ENCODE data around the gene SCAF4.
"Not testable (repeated sequence)": the region's sequence is repeated elsewhere in the genome, so short reads cannot be mapped to it uniquely, and the experiment has no call there.

SCAF4 gene

DNA sequence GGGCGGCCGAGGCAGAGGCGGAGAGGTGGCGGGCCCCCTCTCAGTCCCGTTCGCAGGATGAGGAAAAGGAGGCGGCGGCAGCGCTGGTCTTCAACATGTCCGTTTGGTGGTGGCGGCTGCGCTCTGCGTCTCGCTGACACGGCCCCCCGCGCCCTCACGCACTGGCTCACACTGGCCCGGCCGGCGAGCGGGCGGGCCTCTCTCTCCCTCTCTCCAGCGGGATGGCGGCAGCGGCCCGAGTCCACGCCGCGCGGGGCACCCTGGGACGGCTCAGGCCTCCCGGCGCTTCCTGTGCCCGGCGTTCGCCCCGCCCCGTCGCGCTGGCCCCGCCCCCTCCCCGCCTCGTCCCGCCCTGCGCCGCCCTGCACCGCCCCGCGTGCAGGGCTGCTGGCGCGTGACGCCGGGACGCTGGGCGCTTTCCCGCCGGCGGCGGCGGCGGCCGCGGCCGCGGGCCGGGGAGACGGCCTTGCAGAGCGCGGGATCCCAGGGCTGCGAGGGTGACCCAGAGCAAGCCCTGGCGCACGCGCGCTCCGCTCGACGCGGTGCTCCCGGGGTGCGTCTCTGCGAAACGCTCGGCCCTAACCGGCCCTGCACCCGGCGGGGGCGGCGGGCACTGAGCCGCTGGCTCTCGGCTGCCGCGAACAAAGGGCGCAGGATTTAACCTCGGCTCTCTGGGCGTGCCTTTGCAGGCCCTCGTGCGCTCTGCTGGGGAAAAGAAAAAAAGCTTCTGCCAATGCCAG is at the start of gene SCAF4:
Gene SCAF4 (minus strand): TSS at position 262 of the 740 bp plus-strand sequence. CDS start 426 bp downstream, outside the sequence.
- DNase-seq = peak; percentile 89

- DNase-seq = peak; percentile 69
These were observed 49.0 kb upstream of the SCAF4 start for GRCh38 chr21:31780944-31781343.

DNA sequence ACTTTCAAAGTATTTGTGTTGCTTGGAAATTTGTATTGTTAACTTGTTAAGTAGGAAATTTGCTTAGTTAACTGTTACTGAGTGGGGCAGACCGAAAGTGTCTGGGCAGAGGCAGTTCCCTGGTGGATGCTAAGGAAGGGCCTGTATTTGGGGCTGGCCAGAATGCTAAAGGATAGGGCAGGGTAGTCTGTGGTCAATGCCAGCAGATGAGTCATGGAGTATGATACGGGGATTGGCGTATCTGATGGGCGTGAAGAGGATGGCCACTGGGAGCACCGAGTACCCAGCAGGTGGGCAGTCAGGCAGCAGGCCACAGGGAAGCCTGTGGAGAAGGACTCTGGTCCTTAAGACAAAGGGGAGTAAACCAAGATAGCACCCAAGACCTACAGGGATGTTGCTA is 46.6 kb upstream of the SCAF4 start:
- DNase-seq = no peak

GRCh38 chr21:31777857-31778256 is 45.9 kb upstream of the SCAF4 start:
- no peak for DNase-seq

GRCh38 chr21:31774031-31774430 is 42.1 kb upstream of the SCAF4 start:
- DNase-seq = no peak

DNA sequence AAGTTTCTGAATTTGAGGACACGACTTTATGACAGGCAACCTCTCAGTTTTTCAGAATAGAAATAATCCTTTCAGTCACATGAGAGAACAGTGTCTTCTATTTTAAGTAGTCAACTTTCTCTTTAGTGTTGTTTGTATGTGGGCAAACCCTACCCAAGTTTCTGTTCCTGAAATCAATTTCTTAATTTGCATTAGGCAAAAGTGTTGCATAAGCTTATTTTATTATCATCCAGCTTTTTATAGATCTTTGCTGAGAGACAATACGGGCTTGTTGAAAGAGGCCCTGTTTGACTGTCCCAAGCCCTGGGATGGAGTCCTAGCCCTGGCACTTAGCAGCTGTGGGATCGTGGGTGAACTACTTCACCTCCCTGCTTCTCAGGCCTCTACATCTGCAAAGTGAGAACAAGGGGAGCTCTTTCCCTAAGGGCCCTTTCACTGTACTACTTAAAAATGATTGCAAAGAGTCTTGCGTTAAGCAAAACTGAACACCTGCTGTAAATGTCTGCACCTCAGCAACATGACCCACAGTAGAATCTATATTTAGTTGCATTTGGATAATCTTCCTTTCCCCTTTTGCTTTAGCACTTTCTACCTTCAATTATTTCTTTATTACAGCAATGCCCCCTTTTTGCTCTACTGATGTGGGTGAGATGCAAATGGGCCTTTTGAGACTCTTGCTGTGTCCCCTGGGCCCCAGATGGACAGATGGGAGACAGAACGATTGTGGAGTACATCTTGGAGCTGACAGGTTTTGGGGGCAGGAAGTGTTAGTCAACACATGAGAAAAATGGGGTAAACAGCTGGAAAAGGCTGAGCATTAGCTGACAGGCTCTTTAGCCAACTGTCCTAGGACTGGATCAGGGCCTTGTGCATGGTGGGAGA is 41.0 kb upstream of the SCAF4 start:
- no peak for DNase-seq

- no peak for DNase-seq
These were observed 39.8 kb upstream of the SCAF4 start for GRCh38 chr21:31771685-31772084.

- DNase-seq = no peak
These were observed 36.8 kb upstream of the SCAF4 start for GRCh38 chr21:31768710-31769109.

DNA sequence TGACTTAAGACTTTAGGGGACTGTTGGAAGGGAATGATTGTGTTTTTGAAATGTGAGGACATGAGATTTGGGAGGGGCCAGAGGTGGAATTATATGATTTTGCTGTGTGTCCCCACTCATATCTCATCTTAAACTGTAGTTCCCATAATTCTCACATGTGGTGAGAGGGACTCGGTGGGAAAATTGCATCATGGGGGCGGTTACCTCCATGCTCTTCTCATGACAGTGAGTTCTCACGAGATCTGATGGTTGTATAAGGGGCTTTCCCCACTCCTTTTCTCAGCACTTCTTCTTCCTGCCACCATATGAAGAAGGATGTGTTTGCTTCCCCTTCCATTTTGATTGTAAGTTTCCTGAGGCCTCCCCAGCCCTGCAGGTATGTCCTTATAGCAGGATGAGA is 35.0 kb upstream of the SCAF4 start:
- DNase-seq = no peak

- not testable (repeated sequence) for DNase-seq
These were observed 33.9 kb upstream of the SCAF4 start for GRCh38 chr21:31765850-31766249.

GRCh38 chr21:31760931-31761330 is 29.0 kb upstream of the SCAF4 start:
- DNase-seq = no peak

DNA sequence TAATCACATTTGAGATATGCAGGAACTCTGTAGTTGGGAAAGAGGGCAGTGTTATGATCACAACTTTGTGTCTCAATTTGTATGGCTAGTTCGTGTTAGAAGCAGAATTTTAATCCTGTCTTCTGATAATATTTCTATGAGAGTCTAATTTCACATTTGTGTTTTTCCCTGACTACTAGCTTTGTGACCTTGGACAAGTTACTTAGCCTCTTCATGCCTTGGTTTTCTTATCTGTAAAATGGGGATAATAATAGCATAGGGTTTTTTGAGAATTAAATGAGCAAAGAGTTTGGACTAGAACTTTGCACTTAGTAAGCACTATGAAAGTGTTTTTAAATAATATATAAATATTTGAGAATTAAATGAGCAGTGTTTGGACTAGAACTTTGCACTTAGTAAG is 24.9 kb upstream of the SCAF4 start:
- no peak for DNase-seq

DNA sequence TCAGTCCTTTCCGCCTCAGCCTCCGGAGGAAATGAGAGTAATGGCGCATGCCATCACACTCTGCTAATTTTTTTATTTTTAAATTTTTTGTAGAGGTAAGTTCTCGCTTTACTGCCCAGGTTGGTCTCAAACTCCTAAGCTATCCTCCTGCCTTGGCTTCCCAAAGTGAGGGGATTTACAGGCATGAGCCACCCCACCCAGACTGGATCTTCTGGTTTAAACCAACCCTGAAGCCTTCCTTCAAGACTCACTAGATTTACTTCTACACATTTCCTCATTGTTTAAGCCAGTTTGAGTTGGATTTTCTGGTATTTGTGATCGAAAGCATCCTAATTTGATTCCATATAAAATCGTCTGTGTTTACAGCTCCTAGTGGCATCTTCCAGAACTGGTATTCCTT is 23.1 kb upstream of the SCAF4 start:
- no peak for DNase-seq

DNA sequence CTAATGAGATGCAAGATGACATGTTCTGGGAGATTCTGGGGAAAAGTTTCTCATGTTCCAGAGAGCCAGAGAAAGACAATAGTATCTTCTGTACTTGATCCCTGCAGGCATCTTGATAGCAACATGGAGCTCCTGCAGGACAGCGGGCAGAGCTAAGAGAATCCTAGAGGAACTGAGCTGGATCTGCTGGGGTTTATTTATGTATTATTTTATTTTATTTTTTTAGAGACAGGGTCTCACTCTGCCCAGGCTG is 22.7 kb upstream of the SCAF4 start:
- no peak for DNase-seq

DNA sequence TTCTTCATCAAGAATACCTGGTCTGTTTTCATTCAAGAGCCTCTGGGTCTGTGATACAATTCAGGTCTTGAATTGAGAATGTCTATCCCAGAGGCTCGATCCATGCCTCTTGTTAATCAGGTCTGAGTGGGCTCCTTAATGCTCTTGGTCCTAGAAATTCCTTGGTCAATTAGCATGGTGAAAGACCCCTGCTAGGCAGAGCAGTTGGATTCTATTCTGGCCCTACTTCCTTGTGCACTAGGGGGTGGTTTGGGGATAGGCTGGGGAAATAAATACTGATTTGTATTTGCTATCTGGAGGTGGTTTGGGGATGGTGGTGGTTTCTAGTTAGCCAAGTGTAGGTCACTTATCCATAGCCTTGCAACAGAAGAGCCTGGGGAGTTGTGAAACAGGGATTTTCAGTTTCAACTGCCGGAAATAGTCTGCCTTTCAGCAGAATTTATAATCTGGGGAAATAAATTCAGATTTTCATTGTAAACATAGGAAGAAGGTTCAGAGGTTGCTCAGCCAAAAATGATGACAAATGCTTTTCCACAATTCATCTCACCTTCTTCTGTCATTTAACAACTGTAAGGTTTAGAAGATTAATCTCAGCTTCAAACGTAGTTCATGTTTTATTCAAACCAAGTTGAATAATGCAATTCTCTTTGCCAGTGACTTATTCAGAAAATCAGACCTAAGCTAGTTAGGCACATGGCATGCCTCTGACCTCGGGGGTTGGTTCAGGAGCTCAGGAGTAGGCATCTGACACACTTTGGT is 22.2 kb upstream of the SCAF4 start:
- no peak for DNase-seq

- DNase-seq = no peak
These were observed 21.0 kb upstream of the SCAF4 start for GRCh38 chr21:31752967-31753366.

DNA sequence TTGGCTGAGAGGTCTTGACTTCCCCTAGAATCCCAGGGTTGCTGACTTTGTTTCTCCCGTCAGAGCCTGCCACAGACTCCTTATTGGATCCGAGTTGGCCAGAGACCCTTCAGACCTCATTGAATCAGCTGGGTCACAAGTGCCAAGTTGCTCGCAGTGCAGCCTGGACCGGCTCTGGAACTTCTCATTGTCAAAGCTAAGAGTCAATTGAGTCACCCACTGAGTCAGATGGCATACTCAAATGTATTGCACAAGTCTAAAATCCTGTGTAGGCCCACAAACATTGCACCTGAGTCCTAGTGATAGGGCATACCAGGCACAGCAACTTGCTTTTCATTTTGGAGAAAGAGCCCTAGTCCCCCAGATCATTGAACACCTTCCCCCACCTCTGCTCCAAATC is 20.4 kb upstream of the SCAF4 start:
- no peak for DNase-seq

GRCh38 chr21:31750843-31751242 is 18.9 kb upstream of the SCAF4 start:
- no peak for DNase-seq

DNA sequence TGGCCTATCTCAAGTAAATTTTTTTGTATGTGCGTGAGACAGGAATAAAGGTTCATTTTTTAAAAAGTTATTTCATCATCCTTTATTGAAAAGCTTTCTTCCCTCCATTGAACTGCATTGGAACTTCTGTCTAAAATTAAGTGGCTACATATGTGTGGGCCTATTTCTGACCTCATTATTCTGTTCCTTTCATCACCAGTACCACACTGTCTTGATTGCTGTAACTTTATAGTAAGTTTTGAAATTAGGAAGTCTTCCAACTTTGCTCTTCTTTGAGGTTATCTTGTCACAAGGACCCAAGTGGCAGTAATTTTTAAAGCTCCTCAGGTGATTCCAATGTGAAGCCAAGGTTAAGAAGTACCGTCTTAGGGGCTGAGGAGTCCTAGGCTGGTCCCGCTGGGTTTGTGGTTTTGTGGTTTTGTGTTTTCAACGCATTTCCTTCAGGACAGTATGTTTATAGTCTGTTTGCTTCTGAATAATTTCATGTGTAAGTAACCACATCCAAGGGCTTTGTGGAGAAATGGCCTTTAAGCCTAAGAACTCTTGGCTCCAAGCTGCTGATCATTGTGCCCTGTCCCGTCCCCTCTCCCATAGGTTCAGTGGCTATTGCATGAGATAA is 12.4 kb upstream of the SCAF4 start:
- no peak for DNase-seq

DNA sequence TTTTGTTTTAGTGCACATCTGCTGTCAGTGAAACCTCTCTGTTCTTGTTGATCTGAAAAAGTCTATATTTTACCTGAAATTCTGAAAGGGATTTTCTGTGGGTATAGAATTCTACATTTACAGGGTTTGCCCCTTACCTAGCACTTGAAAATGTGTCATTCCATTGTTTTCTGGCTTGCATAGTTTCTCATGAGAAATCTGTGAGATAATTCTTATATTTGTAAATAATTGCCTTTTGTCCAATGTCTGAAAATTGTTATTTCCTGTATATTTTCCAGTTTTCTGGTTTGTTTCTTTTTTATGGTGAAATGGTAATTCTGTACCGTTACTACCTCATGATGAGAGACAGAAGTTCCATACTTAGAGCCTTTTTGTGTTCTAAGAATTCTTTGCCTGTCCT is 11.8 kb upstream of the SCAF4 start:
- DNase-seq = no peak

DNA sequence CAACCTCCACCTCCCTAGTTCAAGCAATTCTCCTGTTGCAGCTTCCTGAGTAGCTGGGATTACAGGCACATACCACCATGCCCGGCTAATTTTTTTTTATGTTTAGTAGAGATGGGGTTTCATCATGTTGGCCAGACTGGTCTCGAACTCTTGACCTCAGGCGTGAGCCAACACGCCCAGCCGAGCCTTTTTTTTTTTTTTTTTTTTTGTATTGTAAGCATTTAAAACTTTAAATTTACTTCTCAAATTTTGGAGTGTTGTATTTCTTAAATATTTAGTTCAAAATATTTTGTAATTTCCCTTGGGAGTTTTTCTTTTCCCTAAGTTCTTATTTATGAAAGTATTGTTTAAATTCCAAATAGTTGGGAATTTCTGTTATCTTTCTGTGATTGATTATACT is 9.2 kb upstream of the SCAF4 start:
- no peak for DNase-seq

- DNase-seq = not testable (repeated sequence)
These were observed 5.9 kb upstream of the SCAF4 start for GRCh38 chr21:31737586-31738397.
